Smooth muscle cell (in vitro differentiated cells): Measurements from ENCODE around the gene SLC10A1. TPM values are rescaled to one million over a fixed set of nuclear protein-coding genes. Genes with fewer than 3 reads are reported as not detected.
"Not testable (repeated sequence)": the region's sequence is repeated elsewhere in the genome, so short reads cannot be mapped to it uniquely, and the experiment has no call there.

Experiments
- DNase-seq: peaks from one replicate; lab custom pipeline; 2025; ENCODE audit not compliant: unreplicated experiment; lab: John Stamatoyannopoulos, UW
- H2AFZ ChIP-seq: fragments of 200-600 bp; sonication (generic); 2 replicates; pipeline ENCODE4 v1.6.0; 2016; ENCODE audit warnings: antibody characterized with exemption, low read depth, mild to moderate bottlenecking
- H3F3A ChIP-seq: fragments of 200-600 bp; sonication (generic); 2 replicates; pipeline ENCODE4 v1.6.0; 2017; ENCODE audit warnings: antibody characterized with exemption, low read depth
- H3K27ac ChIP-seq: fragments of 200-600 bp; sonication (generic); 2 replicates; pipeline ENCODE4 v1.5.1; 2016; ENCODE audit warnings: low read depth, mild to moderate bottlenecking
- H3K27me3 ChIP-seq: fragments of 200-600 bp; sonication (generic); 2 replicates; pipeline ENCODE4 v1.6.1; 2016; ENCODE audit warnings: low read depth, mild to moderate bottlenecking
- H3K36me3 ChIP-seq: fragments of 200-600 bp; sonication (generic); 2 replicates; pipeline ENCODE4 v1.5.1; 2016; ENCODE audit warnings: low read depth
- H3K4me1 ChIP-seq: fragments of 200-600 bp; sonication (generic); 2 replicates; pipeline ENCODE4 v1.5.1; 2016; ENCODE audit warnings: low read depth
- H3K4me2 ChIP-seq: fragments of 200-600 bp; sonication (generic); 2 replicates; pipeline ENCODE4 v1.6.0; 2016; ENCODE audit warnings: mild to moderate bottlenecking
- H3K4me3 ChIP-seq: fragments of 200-600 bp; sonication (generic); 2 replicates; pipeline ENCODE4 v1.5.1; 2016; ENCODE audit warnings: mild to moderate bottlenecking
- H3K79me2 ChIP-seq: fragments of 200-600 bp; sonication (generic); 2 replicates; pipeline ENCODE4 v1.6.0; 2016; ENCODE audit warnings: low read depth, mild to moderate bottlenecking
- H3K9ac ChIP-seq: fragments of 200-600 bp; sonication (generic); 2 replicates; pipeline ENCODE4 v1.6.0; 2016; ENCODE audit warnings: low read depth
- H3K9me3 ChIP-seq: fragments of 200-600 bp; sonication (generic); replicated peaks from 2 replicates; pipeline ENCODE4 v1.5.1; 2016; ENCODE audit warnings: low read depth
- H4K20me1 ChIP-seq: fragments of 200-600 bp; sonication (generic); 2 replicates; pipeline ENCODE4 v1.6.0; 2016; ENCODE audit warnings: low read depth
- WGBS: methylation state at CpG from one replicate; pipeline ENCODE4 v1.1.7; 2016; ENCODE audit warnings: low lambda C conversion rate; 5-methylcytosine and 5-hydroxymethylcytosine counted together
- polyA plus RNA-seq: library from polyadenylated mRNA; unstranded; fragments of >200 nt; fragmentation: Nextera tagmentation; extraction: Ambion mirVana; gene quantifications from 2 replicates; pipeline ENCODE4 v1.2.1, GENCODE V29; 2016
- total RNA-seq: library from RNA; depleted of rRNA; stranded (reverse); fragments of >200 nt; gene quantifications from 2 replicates; pipeline ENCODE4 v1.2.3, GENCODE V29; 2014
- TF ChIP-seq, protein P1 (sequence below): fragments of 200-600 bp; sonication (generic); IDR thresholded peaks from 2 replicates; pipeline ENCODE4 v1.5.1; 2017; ENCODE audit warnings: borderline replicate concordance, mild to moderate bottlenecking, antibody characterized with exemption; ENCODE audit not compliant: insufficient read depth, poor library complexity, severe bottlenecking

The SLC10A1 gene
- total and polyA plus RNA-seq, 2 experiments from 2014 or later: 0.10 TPM; not detected in 1

DNA sequence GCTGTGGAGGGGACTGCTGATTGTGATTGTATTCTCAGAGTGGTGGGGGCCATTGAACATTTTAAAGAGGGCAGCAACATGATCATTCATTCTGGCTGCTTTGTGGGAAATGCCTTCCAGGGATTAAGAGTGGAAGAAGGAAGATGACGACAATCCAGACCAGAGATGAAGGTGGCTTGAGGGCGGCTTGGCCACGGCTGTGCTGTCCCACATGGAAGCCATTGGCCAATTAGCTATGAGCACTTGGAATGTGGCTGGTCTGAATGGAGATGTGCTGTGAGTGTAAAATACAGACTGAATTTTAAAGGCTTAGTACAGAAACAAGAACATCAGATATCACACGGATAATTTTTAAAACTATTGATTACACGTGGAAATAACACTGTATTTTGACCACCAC lies 19.2 kb upstream of the SLC10A1 start:
- DNase-seq: no peak
- WGBS: 80% methylated on average over 5 of the region's 5 CpGs
- TF ChIP-seq, protein P1, sequence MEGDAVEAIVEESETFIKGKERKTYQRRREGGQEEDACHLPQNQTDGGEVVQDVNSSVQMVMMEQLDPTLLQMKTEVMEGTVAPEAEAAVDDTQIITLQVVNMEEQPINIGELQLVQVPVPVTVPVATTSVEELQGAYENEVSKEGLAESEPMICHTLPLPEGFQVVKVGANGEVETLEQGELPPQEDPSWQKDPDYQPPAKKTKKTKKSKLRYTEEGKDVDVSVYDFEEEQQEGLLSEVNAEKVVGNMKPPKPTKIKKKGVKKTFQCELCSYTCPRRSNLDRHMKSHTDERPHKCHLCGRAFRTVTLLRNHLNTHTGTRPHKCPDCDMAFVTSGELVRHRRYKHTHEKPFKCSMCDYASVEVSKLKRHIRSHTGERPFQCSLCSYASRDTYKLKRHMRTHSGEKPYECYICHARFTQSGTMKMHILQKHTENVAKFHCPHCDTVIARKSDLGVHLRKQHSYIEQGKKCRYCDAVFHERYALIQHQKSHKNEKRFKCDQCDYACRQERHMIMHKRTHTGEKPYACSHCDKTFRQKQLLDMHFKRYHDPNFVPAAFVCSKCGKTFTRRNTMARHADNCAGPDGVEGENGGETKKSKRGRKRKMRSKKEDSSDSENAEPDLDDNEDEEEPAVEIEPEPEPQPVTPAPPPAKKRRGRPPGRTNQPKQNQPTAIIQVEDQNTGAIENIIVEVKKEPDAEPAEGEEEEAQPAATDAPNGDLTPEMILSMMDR: no peak
- no peak overlapping the region for H3K9ac ChIP-seq
- no peaks in the 10 kb centered on the region for H3K79me2 ChIP-seq
- no peaks in the 10 kb centered on the region for H4K20me1 ChIP-seq
- H3K27ac ChIP-seq: no peak overlapping the region
- peaks cover 18% of the 10 kb centered on the region for H3K27me3 ChIP-seq
- H3K4me1 ChIP-seq: peaks cover 9% of the 10 kb centered on the region
- H3K36me3 ChIP-seq: no peaks in the 10 kb centered on the region
- no peak overlapping the region for H3K4me2 ChIP-seq
- no peak overlapping the region for H2AFZ ChIP-seq
- H3K4me3 ChIP-seq: no peak overlapping the region
- H3K9me3 ChIP-seq: no peaks in the 10 kb centered on the region
- H3F3A ChIP-seq: no peaks in the 10 kb centered on the region

DNA sequence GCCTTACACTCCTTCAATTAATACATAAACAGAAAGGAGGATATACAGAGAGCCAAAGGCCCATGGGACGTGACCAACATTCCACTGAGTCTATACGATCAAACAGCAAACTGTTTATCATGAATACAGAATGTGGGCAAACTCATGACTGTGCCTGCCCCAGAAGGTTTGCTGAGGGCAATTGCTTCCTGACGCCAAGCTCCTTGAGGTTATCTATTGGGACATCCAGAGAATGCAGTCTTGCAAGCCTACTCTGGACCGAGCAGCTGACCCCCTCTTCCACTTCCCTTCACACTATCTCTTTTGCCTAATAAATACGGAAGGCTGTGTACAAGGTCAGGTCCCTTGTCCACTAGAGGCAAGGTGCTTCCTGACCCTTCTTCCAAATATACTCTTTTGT lies 18.5 kb upstream of the SLC10A1 start:
- no peak overlapping the region for H3K9ac ChIP-seq

DNA sequence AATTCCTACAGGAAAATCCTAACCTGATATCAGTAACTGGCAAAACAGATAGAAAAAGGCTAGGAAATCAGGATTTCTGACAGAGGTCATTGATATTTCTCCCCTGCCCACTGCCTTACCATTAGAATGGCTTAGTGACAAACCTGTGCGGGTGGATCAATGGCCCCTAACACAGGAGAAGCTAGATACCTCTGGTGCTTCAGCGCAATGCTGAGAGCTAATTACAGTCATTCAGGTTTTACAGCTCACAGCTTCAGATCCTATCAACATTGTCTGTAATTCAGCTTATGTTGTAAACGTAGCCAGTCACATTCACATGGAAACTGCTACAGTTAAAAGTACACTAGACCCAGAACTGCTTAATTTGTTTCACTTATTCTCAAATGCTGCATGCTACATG lies 17.4 kb upstream of the SLC10A1 start:
- no peak overlapping the region for H3K27ac ChIP-seq
- TF ChIP-seq, protein P1: no peak
- 65% methylated on average over 3 of the region's 3 CpGs for WGBS

More for the DNA sequence above, 18.5 kb upstream of the SLC10A1 start:
- Histone ChIP-seq H3K4me3 (no peak overlapping the region), H4K20me1 (no peaks in the 10 kb centered on the region), H3K9me3 (no peaks in the 10 kb centered on the region), H2AFZ (no peak overlapping the region), H3K27me3 (peaks cover 18% of the 10 kb centered on the region), H3K36me3 (no peaks in the 10 kb centered on the region), H3K27ac (no peak overlapping the region), H3K4me2 (no peak overlapping the region), H3K79me2 (no peaks in the 10 kb centered on the region), H3F3A (no peaks in the 10 kb centered on the region), H3K4me1 (peaks cover 9% of the 10 kb centered on the region)
- WGBS: 82% methylated on average over 5 of the region's 5 CpGs
- no peak for DNase-seq
- TF ChIP-seq, protein P1: no peak

DNA sequence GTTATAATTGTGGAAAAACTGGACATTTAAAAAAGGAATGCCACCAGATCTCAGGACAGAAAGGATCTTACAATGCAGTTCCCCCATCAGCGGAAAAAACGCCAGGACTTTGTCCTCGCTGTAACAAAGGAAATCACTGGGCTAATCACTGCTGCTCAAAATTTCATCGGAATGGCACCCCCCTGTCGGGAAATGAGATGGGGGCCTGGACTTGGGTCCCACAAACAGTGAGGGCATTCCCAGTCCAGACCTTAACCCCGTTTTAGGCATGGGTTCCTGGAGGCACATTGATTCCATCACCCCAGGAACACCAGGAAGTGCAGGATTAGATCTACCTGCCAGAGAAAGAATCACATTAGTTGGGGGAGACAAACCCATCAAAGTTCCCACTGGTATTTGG lies 16.3 kb upstream of the SLC10A1 start:
- H3K9ac ChIP-seq, H2AFZ ChIP-seq, H3K36me3 ChIP-seq, H3K4me2 ChIP-seq, DNase-seq, H3K9me3 ChIP-seq, H3K4me1 ChIP-seq, H3K79me2 ChIP-seq, H3F3A ChIP-seq, H3K4me3 ChIP-seq, H4K20me1 ChIP-seq, H3K27ac ChIP-seq: not testable (repeated sequence)
- H3K27me3 ChIP-seq: peaks cover 18% of the 10 kb centered on the region
- WGBS: 96% methylated on average over 6 of the region's 6 CpGs

More for the DNA sequence above, 17.4 kb upstream of the SLC10A1 start:
- Histone ChIP-seq H3K9me3 (no peaks in the 10 kb centered on the region), H3K27me3 (peaks cover 18% of the 10 kb centered on the region), H3K9ac (no peak overlapping the region), H2AFZ (no peak overlapping the region), H3F3A (no peaks in the 10 kb centered on the region), H3K4me1 (peaks cover 6% of the 10 kb centered on the region), H4K20me1 (no peaks in the 10 kb centered on the region), H3K36me3 (no peaks in the 10 kb centered on the region), H3K4me2 (no peak overlapping the region), H3K4me3 (no peak overlapping the region), H3K79me2 (no peaks in the 10 kb centered on the region)
- DNase-seq: no peak
